ENCODE measurements around the gene BPIFB4.

DNA sequence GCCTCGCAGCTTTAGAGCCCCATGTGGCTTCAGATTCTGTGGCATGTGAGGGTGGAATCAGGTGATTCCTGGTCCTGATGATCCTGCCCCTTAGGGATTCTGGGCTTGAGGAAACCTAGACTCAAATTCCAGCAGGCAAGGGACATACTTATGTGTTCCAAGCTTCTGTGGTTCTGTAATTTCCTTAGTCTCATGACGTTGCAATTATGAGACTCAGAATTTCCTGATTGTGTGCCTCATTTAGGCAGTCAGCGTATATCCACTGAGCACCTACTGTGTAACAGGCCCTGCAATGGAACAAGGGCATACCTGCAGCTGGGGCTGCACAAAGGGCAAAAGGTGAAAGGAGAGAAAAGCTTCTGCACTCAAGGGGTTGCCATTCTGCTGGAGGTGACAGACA, 11.6 kb upstream of the BPIFB4 start:
- TF ChIP-seq, protein P1, sequence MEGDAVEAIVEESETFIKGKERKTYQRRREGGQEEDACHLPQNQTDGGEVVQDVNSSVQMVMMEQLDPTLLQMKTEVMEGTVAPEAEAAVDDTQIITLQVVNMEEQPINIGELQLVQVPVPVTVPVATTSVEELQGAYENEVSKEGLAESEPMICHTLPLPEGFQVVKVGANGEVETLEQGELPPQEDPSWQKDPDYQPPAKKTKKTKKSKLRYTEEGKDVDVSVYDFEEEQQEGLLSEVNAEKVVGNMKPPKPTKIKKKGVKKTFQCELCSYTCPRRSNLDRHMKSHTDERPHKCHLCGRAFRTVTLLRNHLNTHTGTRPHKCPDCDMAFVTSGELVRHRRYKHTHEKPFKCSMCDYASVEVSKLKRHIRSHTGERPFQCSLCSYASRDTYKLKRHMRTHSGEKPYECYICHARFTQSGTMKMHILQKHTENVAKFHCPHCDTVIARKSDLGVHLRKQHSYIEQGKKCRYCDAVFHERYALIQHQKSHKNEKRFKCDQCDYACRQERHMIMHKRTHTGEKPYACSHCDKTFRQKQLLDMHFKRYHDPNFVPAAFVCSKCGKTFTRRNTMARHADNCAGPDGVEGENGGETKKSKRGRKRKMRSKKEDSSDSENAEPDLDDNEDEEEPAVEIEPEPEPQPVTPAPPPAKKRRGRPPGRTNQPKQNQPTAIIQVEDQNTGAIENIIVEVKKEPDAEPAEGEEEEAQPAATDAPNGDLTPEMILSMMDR (conservative IDR thresholded peaks at IDR 0.05) = no peak
- TF ChIP-seq EZH2 (IDR thresholded peaks at IDR 0.05; ENCODE audit: low read depth) = no peak
